ENCODE data around the gene FGFR2.

GRCh38 chr10:121568275-121568674, 30.0 kb downstream of the FGFR2 start:
- TF ChIP-seq RAD21 (IDR thresholded peaks at IDR 0.05; ENCODE audit: low read depth) (no peak), FOSL1 (IDR thresholded peaks at IDR 0.05; ENCODE audit: low read depth) (no peak), CTCF (IDR thresholded peaks at IDR 0.05 in 2 of 3, conservative IDR thresholded peaks at IDR 0.05 in 1 of 3; ENCODE audit: borderline replicate concordance in 1 of 3, insufficient read depth in 1 of 3, low read depth in 2 of 3, low read length in 2 of 3) (no peak), MAX (IDR thresholded peaks at IDR 0.05) (no peak), POLR2A (IDR thresholded peaks at IDR 0.05; ENCODE audit: borderline replicate concordance, extremely low read depth, insufficient read depth, insufficient read length) (no peak), ATF3 (IDR thresholded peaks at IDR 0.05) (no peak), TCF7L2 (IDR thresholded peaks at IDR 0.05; ENCODE audit: borderline replicate concordance, extremely low read depth, insufficient read depth, insufficient read length) (no peak), SRF (IDR thresholded peaks at IDR 0.05; ENCODE audit: low read depth) (no peak), EZH2 (IDR thresholded peaks at IDR 0.05) (no peak), CBX3 (IDR thresholded peaks at IDR 0.05; ENCODE audit: low read depth) (no peak), REST (IDR thresholded peaks at IDR 0.05; ENCODE audit: low read depth) (no peak)
